Gastroesophageal sphincter (tissue), 3 donors: ENCODE measurements around the gene CD68.

ENCODE experiments used
- POLR2AphosphoS5 ChIP-seq: sonication (generic); formaldehyde crosslinking; IDR thresholded peaks from one replicate; pipeline ENCODE4 v1.6.1; 2017; ENCODE audit warnings: antibody characterized with exemption
- TF ChIP-seq, protein P1 (sequence below), 4 experiments: fragments of 200-600 bp in 2 of 4; fragments of 450-650 bp in 2 of 4; sonication (generic) in 1 of 4; IDR thresholded peaks; one replicate each; pipeline ENCODE4 v1.5.1; 2017 to 2019; ENCODE audit warnings: antibody characterized with exemption in 4 of 4, mild to moderate bottlenecking in 2 of 4, moderate library complexity in 2 of 4

DNA sequence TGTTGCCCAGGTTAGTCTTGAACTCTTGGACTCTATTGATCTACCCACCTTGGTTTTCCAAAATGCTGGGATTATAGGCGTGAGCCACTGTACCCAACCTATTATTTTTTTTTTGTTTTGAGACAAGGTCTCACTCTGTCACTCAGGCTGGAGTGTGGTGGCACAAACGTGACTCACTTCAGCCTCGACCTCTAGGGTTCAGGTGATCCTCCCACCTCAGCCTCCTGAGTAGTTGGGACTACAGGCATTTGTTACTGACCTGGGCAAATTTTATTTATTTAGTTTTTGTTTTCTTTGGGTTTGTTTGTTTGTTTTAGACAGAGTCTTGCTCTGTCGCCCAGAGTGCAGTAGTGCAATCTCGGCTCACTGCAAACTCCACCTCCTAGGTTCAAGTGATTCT, 44.2 kb downstream of the CD68 start:
- TF ChIP-seq, protein P1, sequence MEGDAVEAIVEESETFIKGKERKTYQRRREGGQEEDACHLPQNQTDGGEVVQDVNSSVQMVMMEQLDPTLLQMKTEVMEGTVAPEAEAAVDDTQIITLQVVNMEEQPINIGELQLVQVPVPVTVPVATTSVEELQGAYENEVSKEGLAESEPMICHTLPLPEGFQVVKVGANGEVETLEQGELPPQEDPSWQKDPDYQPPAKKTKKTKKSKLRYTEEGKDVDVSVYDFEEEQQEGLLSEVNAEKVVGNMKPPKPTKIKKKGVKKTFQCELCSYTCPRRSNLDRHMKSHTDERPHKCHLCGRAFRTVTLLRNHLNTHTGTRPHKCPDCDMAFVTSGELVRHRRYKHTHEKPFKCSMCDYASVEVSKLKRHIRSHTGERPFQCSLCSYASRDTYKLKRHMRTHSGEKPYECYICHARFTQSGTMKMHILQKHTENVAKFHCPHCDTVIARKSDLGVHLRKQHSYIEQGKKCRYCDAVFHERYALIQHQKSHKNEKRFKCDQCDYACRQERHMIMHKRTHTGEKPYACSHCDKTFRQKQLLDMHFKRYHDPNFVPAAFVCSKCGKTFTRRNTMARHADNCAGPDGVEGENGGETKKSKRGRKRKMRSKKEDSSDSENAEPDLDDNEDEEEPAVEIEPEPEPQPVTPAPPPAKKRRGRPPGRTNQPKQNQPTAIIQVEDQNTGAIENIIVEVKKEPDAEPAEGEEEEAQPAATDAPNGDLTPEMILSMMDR (IDR thresholded peaks at IDR 0.05), result no peak
- TF ChIP-seq POLR2AphosphoS5, result no peak
